Measurements from ENCODE around the gene SLC25A25. TPM values are rescaled to one million over a fixed set of nuclear protein-coding genes. Genes with fewer than 3 reads are reported as not detected.

Gene SLC25A25
- total and polyA plus RNA-seq, 10 of the 15 experiments (the other 5 are each of a cell fraction or from before 2014, with no cell fraction given), result 0.04 to 17.1 (median 12.4) TPM; not detected in 1

- TF ChIP-seq ZBTB33 (IDR thresholded peaks at IDR 0.05), result no peak; the same call in 1 of the 2 replicates
- peak; percentile 100 for TF ChIP-seq DPF2 (IDR thresholded peaks at IDR 0.05)
- TF ChIP-seq RFX5 (IDR thresholded peaks at IDR 0.05; ENCODE audit: low read depth, low read length), result no peak
- peak; percentile 98 for TF ChIP-seq SKIL (IDR thresholded peaks at IDR 0.05; ENCODE audit: low read depth, poor library complexity, severe bottlenecking)
- TF ChIP-seq NBN (IDR thresholded peaks at IDR 0.05), result peak; percentile 21
- no peak for TF ChIP-seq WRNIP1 (IDR thresholded peaks at IDR 0.05; ENCODE audit: borderline replicate concordance, low read depth, low read length)
- TF ChIP-seq, protein P1, sequence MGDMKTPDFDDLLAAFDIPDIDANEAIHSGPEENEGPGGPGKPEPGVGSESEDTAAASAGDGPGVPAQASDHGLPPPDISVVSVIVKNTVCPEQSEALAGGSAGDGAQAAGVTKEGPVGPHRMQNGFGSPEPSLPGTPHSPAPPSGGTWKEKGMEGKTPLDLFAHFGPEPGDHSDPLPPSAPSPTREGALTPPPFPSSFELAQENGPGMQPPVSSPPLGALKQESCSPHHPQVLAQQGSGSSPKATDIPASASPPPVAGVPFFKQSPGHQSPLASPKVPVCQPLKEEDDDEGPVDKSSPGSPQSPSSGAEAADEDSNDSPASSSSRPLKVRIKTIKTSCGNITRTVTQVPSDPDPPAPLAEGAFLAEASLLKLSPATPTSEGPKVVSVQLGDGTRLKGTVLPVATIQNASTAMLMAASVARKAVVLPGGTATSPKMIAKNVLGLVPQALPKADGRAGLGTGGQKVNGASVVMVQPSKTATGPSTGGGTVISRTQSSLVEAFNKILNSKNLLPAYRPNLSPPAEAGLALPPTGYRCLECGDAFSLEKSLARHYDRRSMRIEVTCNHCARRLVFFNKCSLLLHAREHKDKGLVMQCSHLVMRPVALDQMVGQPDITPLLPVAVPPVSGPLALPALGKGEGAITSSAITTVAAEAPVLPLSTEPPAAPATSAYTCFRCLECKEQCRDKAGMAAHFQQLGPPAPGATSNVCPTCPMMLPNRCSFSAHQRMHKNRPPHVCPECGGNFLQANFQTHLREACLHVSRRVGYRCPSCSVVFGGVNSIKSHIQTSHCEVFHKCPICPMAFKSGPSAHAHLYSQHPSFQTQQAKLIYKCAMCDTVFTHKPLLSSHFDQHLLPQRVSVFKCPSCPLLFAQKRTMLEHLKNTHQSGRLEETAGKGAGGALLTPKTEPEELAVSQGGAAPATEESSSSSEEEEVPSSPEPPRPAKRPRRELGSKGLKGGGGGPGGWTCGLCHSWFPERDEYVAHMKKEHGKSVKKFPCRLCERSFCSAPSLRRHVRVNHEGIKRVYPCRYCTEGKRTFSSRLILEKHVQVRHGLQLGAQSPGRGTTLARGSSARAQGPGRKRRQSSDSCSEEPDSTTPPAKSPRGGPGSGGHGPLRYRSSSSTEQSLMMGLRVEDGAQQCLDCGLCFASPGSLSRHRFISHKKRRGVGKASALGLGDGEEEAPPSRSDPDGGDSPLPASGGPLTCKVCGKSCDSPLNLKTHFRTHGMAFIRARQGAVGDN (IDR thresholded peaks at IDR 0.05), result peak; percentile 74; the same call in 1 of the 2 replicates
- TF ChIP-seq, protein P2, sequence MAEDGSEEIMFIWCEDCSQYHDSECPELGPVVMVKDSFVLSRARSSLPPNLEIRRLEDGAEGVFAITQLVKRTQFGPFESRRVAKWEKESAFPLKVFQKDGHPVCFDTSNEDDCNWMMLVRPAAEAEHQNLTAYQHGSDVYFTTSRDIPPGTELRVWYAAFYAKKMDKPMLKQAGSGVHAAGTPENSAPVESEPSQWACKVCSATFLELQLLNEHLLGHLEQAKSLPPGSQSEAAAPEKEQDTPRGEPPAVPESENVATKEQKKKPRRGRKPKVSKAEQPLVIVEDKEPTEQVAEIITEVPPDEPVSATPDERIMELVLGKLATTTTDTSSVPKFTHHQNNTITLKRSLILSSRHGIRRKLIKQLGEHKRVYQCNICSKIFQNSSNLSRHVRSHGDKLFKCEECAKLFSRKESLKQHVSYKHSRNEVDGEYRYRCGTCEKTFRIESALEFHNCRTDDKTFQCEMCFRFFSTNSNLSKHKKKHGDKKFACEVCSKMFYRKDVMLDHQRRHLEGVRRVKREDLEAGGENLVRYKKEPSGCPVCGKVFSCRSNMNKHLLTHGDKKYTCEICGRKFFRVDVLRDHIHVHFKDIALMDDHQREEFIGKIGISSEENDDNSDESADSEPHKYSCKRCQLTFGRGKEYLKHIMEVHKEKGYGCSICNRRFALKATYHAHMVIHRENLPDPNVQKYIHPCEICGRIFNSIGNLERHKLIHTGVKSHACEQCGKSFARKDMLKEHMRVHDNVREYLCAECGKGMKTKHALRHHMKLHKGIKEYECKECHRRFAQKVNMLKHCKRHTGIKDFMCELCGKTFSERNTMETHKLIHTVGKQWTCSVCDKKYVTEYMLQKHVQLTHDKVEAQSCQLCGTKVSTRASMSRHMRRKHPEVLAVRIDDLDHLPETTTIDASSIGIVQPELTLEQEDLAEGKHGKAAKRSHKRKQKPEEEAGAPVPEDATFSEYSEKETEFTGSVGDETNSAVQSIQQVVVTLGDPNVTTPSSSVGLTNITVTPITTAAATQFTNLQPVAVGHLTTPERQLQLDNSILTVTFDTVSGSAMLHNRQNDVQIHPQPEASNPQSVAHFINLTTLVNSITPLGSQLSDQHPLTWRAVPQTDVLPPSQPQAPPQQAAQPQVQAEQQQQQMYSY (CRISPR knock-in tag; IDR thresholded peaks at IDR 0.05), result no peak
- peak; percentile 28; the same call in 1 of the 2 replicates for TF ChIP-seq TAF1 (IDR thresholded peaks at IDR 0.05; ENCODE audit: borderline replicate concordance, low read depth, low read length)
- peak; percentile 57 for TF ChIP-seq CREM (IDR thresholded peaks at IDR 0.05; ENCODE audit: low read depth)
- TF ChIP-seq, protein P3, sequence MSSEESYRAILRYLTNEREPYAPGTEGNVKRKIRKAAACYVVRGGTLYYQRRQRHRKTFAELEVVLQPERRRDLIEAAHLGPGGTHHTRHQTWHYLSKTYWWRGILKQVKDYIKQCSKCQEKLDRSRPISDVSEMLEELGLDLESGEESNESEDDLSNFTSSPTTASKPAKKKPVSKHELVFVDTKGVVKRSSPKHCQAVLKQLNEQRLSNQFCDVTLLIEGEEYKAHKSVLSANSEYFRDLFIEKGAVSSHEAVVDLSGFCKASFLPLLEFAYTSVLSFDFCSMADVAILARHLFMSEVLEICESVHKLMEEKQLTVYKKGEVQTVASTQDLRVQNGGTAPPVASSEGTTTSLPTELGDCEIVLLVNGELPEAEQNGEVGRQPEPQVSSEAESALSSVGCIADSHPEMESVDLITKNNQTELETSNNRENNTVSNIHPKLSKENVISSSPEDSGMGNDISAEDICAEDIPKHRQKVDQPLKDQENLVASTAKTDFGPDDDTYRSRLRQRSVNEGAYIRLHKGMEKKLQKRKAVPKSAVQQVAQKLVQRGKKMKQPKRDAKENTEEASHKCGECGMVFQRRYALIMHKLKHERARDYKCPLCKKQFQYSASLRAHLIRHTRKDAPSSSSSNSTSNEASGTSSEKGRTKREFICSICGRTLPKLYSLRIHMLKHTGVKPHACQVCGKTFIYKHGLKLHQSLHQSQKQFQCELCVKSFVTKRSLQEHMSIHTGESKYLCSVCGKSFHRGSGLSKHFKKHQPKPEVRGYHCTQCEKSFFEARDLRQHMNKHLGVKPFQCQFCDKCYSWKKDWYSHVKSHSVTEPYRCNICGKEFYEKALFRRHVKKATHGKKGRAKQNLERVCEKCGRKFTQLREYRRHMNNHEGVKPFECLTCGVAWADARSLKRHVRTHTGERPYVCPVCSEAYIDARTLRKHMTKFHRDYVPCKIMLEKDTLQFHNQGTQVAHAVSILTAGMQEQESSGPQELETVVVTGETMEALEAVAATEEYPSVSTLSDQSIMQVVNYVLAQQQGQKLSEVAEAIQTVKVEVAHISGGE (CRISPR knock-in tag; IDR thresholded peaks at IDR 0.05), result no peak
- no peak for TF ChIP-seq CBFB (IDR thresholded peaks at IDR 0.05; ENCODE audit: low read depth)
These were observed 1.1 kb upstream of the SLC25A25 start, which contains the start of gene NAIF1 (continued) for GRCh38 chr9:128066713-128067644.

All from GM12878 (cell line).